H1 (cell line): Measurements from ENCODE around the gene F5. TPM values are rescaled to one million over a fixed set of nuclear protein-coding genes. Genes with fewer than 3 reads are reported as not detected.

ENCODE experiments used
- ASH2L ChIP-seq: fragments of 200-600, 300-600 bp; sonication (generic); IDR thresholded peaks from one replicate; pipeline ENCODE4 v1.7.1; 2017; ENCODE audit warnings: low read length
- CHD7 ChIP-seq: fragments of 300-600 bp; sonication (generic); IDR thresholded peaks from 2 replicates; pipeline ENCODE4 v1.7.1; 2012; ENCODE audit warnings: low read length, moderate library complexity, mild to moderate bottlenecking, inconsistent platforms; ENCODE audit not compliant: insufficient replicate concordance
- HDAC6 ChIP-seq: IDR thresholded peaks from one replicate; pipeline ENCODE4 v1.7.1; 2012; ENCODE audit warnings: low read depth, mild to moderate bottlenecking, inconsistent platforms, low read length, moderate library complexity
- MAFK ChIP-seq: IDR thresholded peaks from 2 replicates; pipeline ENCODE4 v1.6.1; 2012; ENCODE audit warnings: low read depth, mild to moderate bottlenecking, improper control_type of control experiment, low read length
- MAX ChIP-seq: IDR thresholded peaks from 2 replicates; pipeline ENCODE4 v1.6.1; 2012; ENCODE audit warnings: inconsistent platforms
- POU5F1 ChIP-seq: IDR thresholded peaks from 2 replicates; pipeline ENCODE4 v1.6.1; 2011; ENCODE audit warnings: low read depth, mild to moderate bottlenecking, low read length, moderate library complexity
- RAD21 ChIP-seq, 2 experiments: IDR thresholded peaks in 1 of 2; conservative IDR thresholded peaks in 1 of 2; 2 replicates each; pipeline ENCODE4 v1.6.1; 2011; ENCODE audit warnings: low read depth in 2 of 2, low read length in 2 of 2, improper control_type of control experiment in 1 of 2, inconsistent platforms in 1 of 2, mild to moderate bottlenecking in 1 of 2, moderate library complexity in 1 of 2
- SUZ12 ChIP-seq: fragments of 200-600 bp; sonication (generic); IDR thresholded peaks from 2 replicates; pipeline ENCODE4 v1.6.1; 2012; ENCODE audit warnings: mild to moderate bottlenecking, inconsistent platforms, low read length, moderate library complexity, mixed read lengths
- polyA plus RNA-seq, 7 experiments: library from polyadenylated mRNA; depleted of rRNA in 3 of 7; stranded (reverse) in 5 of 7; unstranded in 2 of 7; fragments of >200 nt in 5 of 7; fragments of 200-250 nt in 2 of 7; gene quantifications; 1 replicate in 5 of 7; 2 replicates in 1 of 7; 4 replicates in 1 of 7; pipeline versions ENCODE4 v1.2.1 to v1.2.3, GENCODE V29; 2011 to 2013; ENCODE audit warnings: missing spikeins in 2 of 7, mixed read lengths in 2 of 7
- total RNA-seq: library from RNA; stranded (reverse); fragmentation: NEBNext Ultra II Directional; extraction: Animal tissue kit (Norgen Biotek cat#: 25700); gene quantifications from 2 replicates; pipeline ENCODE4 v1.2.1, GENCODE V29; 2021

The F5 gene
- total and polyA plus RNA-seq, 2 of the 8 experiments (the other 6 are each of a cell fraction or from before 2014, with no cell fraction given): 0.04 to 0.06 TPM

- TF ChIP-seq CHD7: no peak
- TF ChIP-seq ASH2L: no peak
- TF ChIP-seq SUZ12: no peak
- no peak for TF ChIP-seq MAX
- TF ChIP-seq POU5F1: no peak
- no peak for TF ChIP-seq MAFK
- no peak for TF ChIP-seq RAD21 (IDR thresholded peaks at IDR 0.05 in 1 of 2, conservative IDR thresholded peaks at IDR 0.05 in 1 of 2; ENCODE audit: low read depth in 2 of 2, low read length in 2 of 2)
- no peak for TF ChIP-seq HDAC6
- TF ChIP-seq, all 59 proteins: peak for 0
These were observed 98.7 kb downstream of the F5 start (continued) for GRCh38 chr1:169487561-169487960.
